Measurements from ENCODE around the gene TNNT1.

GRCh38 chr19:55157064-55157908 lies 8.3 kb upstream of the TNNT1 start, which contains the start of gene TNNI3:
- TF ChIP-seq POLR2A (IDR thresholded peaks at IDR 0.05) (no peak), CTCF (IDR thresholded peaks at IDR 0.05) (no peak)

Data from right lobe of liver (tissue), 4 donors.